HCT116 (cell line): ENCODE data around the gene NR6A1.

Source experiments
- EGR1 ChIP-seq: IDR thresholded peaks from 2 replicates; pipeline ENCODE4 v1.6.1; 2012; ENCODE audit warnings: low read depth
- EZH2 ChIP-seq: fragments of 200-600 bp; sonication (generic); IDR thresholded peaks from 2 replicates; pipeline ENCODE4 v1.6.1; 2017; ENCODE audit warnings: antibody characterized with exemption, mixed run types
- EZH2phosphoT487 ChIP-seq: fragments of 200-600 bp; IDR thresholded peaks from 2 replicates; pipeline ENCODE4 v1.6.1; 2018; ENCODE audit warnings: antibody characterized with exemption, borderline replicate concordance
- FOSL1 ChIP-seq: IDR thresholded peaks from 2 replicates; pipeline ENCODE4 v1.6.1; 2012; ENCODE audit warnings: low read depth
- POLR2A ChIP-seq: IDR thresholded peaks from 2 replicates; pipeline ENCODE4 v1.7.0; 2011; ENCODE audit warnings: borderline replicate concordance; ENCODE audit not compliant: insufficient read depth, insufficient read length; ENCODE audit errors: extremely low read depth
- POLR2AphosphoS5 ChIP-seq: IDR thresholded peaks from 2 replicates; pipeline ENCODE4 v1.6.1; 2011; ENCODE audit warnings: mild to moderate bottlenecking, low read depth, low read length, moderate library complexity
- RAD21 ChIP-seq: IDR thresholded peaks from 2 replicates; pipeline ENCODE4 v1.6.1; 2012; ENCODE audit warnings: low read depth, mild to moderate bottlenecking
- REST ChIP-seq: IDR thresholded peaks from 2 replicates; pipeline ENCODE4 v1.6.1; 2012; ENCODE audit warnings: low read depth
- SP1 ChIP-seq: IDR thresholded peaks from 2 replicates; pipeline ENCODE4 v1.6.1; 2012; ENCODE audit warnings: low read depth
- TF ChIP-seq, protein P1 (sequence below): IDR thresholded peaks from 2 replicates; pipeline ENCODE4 v1.6.1; 2012
- TF ChIP-seq, protein P2 (sequence below), 3 experiments: fragments of 200-600 bp in 1 of 3; sonication (generic) in 1 of 3; IDR thresholded peaks in 2 of 3; conservative IDR thresholded peaks in 1 of 3; 2 replicates each; pipeline ENCODE4 v1.5.1; 2012 to 2017; ENCODE audit warnings: low read depth in 2 of 3, low read length in 2 of 3, antibody characterized with exemption in 1 of 3, borderline replicate concordance in 1 of 3, control low read depth in 1 of 3, mild to moderate bottlenecking in 1 of 3, mixed read lengths in 1 of 3, mixed run types in 1 of 3, moderate library complexity in 1 of 3; ENCODE audit not compliant: insufficient read depth in 1 of 3
- TF ChIP-seq, protein P3 (sequence below): IDR thresholded peaks from 2 replicates; pipeline ENCODE4 v1.6.1; 2012
- TF ChIP-seq, protein P4 (sequence below): IDR thresholded peaks from 2 replicates; pipeline ENCODE4 v1.6.1; 2011; ENCODE audit warnings: mild to moderate bottlenecking, low read length, moderate library complexity; ENCODE audit not compliant: insufficient replicate concordance; ENCODE audit errors: extremely low read depth

- TF ChIP-seq FOSL1 (no peak), SP1 (no peak), REST (no peak), EZH2 (no peak), POLR2A (no peak), RAD21 (no peak), EZH2phosphoT487 (no peak), POLR2AphosphoS5 (no peak), EGR1 (no peak)
- TF ChIP-seq, protein P1, sequence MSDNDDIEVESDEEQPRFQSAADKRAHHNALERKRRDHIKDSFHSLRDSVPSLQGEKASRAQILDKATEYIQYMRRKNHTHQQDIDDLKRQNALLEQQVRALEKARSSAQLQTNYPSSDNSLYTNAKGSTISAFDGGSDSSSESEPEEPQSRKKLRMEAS = no peak
- TF ChIP-seq, protein P2, sequence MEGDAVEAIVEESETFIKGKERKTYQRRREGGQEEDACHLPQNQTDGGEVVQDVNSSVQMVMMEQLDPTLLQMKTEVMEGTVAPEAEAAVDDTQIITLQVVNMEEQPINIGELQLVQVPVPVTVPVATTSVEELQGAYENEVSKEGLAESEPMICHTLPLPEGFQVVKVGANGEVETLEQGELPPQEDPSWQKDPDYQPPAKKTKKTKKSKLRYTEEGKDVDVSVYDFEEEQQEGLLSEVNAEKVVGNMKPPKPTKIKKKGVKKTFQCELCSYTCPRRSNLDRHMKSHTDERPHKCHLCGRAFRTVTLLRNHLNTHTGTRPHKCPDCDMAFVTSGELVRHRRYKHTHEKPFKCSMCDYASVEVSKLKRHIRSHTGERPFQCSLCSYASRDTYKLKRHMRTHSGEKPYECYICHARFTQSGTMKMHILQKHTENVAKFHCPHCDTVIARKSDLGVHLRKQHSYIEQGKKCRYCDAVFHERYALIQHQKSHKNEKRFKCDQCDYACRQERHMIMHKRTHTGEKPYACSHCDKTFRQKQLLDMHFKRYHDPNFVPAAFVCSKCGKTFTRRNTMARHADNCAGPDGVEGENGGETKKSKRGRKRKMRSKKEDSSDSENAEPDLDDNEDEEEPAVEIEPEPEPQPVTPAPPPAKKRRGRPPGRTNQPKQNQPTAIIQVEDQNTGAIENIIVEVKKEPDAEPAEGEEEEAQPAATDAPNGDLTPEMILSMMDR (IDR thresholded peaks at IDR 0.05 in 2 of 3, conservative IDR thresholded peaks at IDR 0.05 in 1 of 3; ENCODE audit: borderline replicate concordance in 1 of 3, insufficient read depth in 1 of 3, low read depth in 2 of 3, low read length in 2 of 3) = no peak
- TF ChIP-seq, protein P3, sequence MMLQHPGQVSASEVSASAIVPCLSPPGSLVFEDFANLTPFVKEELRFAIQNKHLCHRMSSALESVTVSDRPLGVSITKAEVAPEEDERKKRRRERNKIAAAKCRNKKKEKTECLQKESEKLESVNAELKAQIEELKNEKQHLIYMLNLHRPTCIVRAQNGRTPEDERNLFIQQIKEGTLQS = no peak
- TF ChIP-seq, protein P4, sequence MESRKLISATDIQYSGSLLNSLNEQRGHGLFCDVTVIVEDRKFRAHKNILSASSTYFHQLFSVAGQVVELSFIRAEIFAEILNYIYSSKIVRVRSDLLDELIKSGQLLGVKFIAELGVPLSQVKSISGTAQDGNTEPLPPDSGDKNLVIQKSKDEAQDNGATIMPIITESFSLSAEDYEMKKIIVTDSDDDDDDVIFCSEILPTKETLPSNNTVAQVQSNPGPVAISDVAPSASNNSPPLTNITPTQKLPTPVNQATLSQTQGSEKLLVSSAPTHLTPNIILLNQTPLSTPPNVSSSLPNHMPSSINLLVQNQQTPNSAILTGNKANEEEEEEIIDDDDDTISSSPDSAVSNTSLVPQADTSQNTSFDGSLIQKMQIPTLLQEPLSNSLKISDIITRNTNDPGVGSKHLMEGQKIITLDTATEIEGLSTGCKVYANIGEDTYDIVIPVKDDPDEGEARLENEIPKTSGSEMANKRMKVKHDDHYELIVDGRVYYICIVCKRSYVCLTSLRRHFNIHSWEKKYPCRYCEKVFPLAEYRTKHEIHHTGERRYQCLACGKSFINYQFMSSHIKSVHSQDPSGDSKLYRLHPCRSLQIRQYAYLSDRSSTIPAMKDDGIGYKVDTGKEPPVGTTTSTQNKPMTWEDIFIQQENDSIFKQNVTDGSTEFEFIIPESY = no peak
These were observed 8.4 kb upstream of the NR6A1 start for GRCh38 chr9:124779368-124780059.
